CD4-positive, alpha-beta memory T cell (primary cell): ENCODE measurements around the gene ZNF559. TPM values are rescaled to one million over a fixed set of nuclear protein-coding genes. Genes with fewer than 3 reads are reported as not detected.

Source experiments
- polyA plus RNA-seq, 2 donors: library from polyadenylated mRNA; unstranded; fragments of 300-500 nt; fragmentation: Illumina TruSeq; gene quantifications; one replicate each; pipeline ENCODE4 v1.2.3, GENCODE V29; 2021
- total RNA-seq, 2 experiments: library from RNA; stranded (reverse); gene quantifications; one replicate each; pipeline ENCODE4 v1.2.3, GENCODE V29; 2021

ZNF559 gene
- total and polyA plus RNA-seq, 4 experiments from 2014 or later = 30.1 to 53.5 (median 42.9) TPM

Other genes starting within 250 kb of the ZNF559 start
- not detected for gene OR1M1, start 237.1 kb upstream of the ZNF559 start, total RNA-seq
- not detected for gene OR1M1, start 237.1 kb upstream of the ZNF559 start, polyA plus RNA-seq
- not detected for gene OR7G2, start 216.7 kb upstream of the ZNF559 start, total RNA-seq
- not detected for gene OR7G2, start 216.7 kb upstream of the ZNF559 start, polyA plus RNA-seq
- not detected for gene OR7G1, start 208.4 kb upstream of the ZNF559 start, total RNA-seq
- not detected for gene OR7G1, start 208.4 kb upstream of the ZNF559 start, polyA plus RNA-seq
- not detected for gene OR7G3, start 197.2 kb upstream of the ZNF559 start, total RNA-seq
- gene OR7G3, start 197.2 kb upstream of the ZNF559 start, polyA plus RNA-seq = not detected
- 10 to 100 TPM; 52.1 to 52.4 TPM for gene ZNF317, start 183.8 kb upstream of the ZNF559 start, total RNA-seq
- gene ZNF317, start 183.8 kb upstream of the ZNF559 start, polyA plus RNA-seq = 10 to 100 TPM; 25.1 to 49.4 TPM
- not detected for gene OR7D2, start 145.2 kb upstream of the ZNF559 start, total RNA-seq
- gene OR7D2, start 145.2 kb upstream of the ZNF559 start, polyA plus RNA-seq = under 1 TPM in 1 of 2 donors, not detected in 1; 0.15 TPM
- gene OR7D4, start 104.6 kb upstream of the ZNF559 start, total RNA-seq = not detected
- gene OR7D4, start 104.6 kb upstream of the ZNF559 start, polyA plus RNA-seq = not detected
- not detected for gene OR7E24, start 73.2 kb upstream of the ZNF559 start, total RNA-seq
- gene OR7E24, start 73.2 kb upstream of the ZNF559 start, polyA plus RNA-seq = not detected
- 10 to 100 TPM; 20.9 to 22.1 TPM for gene ZNF699, start 14.3 kb upstream of the ZNF559 start, total RNA-seq
- gene ZNF699, start 14.3 kb upstream of the ZNF559 start, polyA plus RNA-seq = 10 to 100 TPM; 10.9 to 11.1 TPM
- gene ZNF177, start 38.8 kb downstream of the ZNF559 start, total RNA-seq = 1 to 10 TPM; 1.7 to 3.6 TPM
- under 1 TPM; 0.31 to 0.77 TPM for gene ZNF177, start 38.8 kb downstream of the ZNF559 start, polyA plus RNA-seq
- gene ZNF266, start 111.4 kb downstream of the ZNF559 start, total RNA-seq = 10 to 100 TPM; 73.4 to 76.4 TPM
- 10 to 100 TPM; 13.4 to 17.4 TPM for gene ZNF266, start 111.4 kb downstream of the ZNF559 start, polyA plus RNA-seq
- not detected for gene ZNF560, start 174.4 kb downstream of the ZNF559 start, total RNA-seq
- gene ZNF560, start 174.4 kb downstream of the ZNF559 start, polyA plus RNA-seq = not detected
- gene ZNF426, start 214.5 kb downstream of the ZNF559 start, total RNA-seq = 10 to 100 TPM; 18.0 to 18.2 TPM
- 10 to 100 TPM; 11.7 to 16.8 TPM for gene ZNF426, start 214.5 kb downstream of the ZNF559 start, polyA plus RNA-seq